ENCODE measurements around the gene APBA2.

GRCh38 chr15:28998511-28998910 is 112.7 kb downstream of the APBA2 start:
- TF ChIP-seq, protein P1, sequence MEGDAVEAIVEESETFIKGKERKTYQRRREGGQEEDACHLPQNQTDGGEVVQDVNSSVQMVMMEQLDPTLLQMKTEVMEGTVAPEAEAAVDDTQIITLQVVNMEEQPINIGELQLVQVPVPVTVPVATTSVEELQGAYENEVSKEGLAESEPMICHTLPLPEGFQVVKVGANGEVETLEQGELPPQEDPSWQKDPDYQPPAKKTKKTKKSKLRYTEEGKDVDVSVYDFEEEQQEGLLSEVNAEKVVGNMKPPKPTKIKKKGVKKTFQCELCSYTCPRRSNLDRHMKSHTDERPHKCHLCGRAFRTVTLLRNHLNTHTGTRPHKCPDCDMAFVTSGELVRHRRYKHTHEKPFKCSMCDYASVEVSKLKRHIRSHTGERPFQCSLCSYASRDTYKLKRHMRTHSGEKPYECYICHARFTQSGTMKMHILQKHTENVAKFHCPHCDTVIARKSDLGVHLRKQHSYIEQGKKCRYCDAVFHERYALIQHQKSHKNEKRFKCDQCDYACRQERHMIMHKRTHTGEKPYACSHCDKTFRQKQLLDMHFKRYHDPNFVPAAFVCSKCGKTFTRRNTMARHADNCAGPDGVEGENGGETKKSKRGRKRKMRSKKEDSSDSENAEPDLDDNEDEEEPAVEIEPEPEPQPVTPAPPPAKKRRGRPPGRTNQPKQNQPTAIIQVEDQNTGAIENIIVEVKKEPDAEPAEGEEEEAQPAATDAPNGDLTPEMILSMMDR (IDR thresholded peaks at IDR 0.05) = no peak
- TF ChIP-seq POLR2A (IDR thresholded peaks at IDR 0.05) (no peak), POLR2AphosphoS5 (IDR thresholded peaks at IDR 0.05) (no peak)

All from sigmoid colon (tissue), 4 donors.